Activated CD4-positive, alpha-beta T cell treated with anti-CD3 and anti-CD28 coated beads, Interleukin-2, Interleukin-6, amounts not matched to agents 100 ng/mL and 50 ng/mL, durations not matched to agents 16 hours and 8 hours (primary cell): Measurements from ENCODE around the gene APCDD1.
"Not testable (repeated sequence)": the region's sequence is repeated elsewhere in the genome, so short reads cannot be mapped to it uniquely, and the experiment has no call there.

Source experiments
- DNase-seq: peaks from one replicate; pipeline ENCODE4 v3.0.0-alpha.2; 2020

APCDD1 gene

DNA sequence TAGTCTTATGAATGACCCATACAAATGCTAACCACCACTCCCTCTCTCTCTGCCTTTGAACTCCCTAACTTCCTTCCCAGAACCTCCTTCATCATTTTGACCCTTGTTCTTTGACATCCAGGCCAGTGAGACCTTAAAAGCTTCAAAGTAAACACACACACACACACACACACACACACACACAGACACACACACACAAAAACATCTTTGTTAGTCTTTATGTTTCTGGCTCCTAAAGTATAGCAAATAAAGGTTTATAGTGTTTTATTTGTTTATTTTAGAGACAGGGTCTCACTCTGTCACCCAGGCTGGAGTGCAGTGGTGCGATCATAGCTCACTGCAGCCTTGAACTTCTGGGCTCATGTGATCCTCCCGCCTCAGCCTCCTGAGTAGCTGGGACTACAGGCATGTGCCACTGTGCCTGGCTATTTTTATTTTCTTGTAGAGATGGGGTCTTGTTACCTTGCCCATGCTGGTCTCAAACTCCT, 9.8 kb downstream of the APCDD1 start:
- DNase-seq, result not testable (repeated sequence)

- no peak for DNase-seq
These were observed 10.9 kb downstream of the APCDD1 start for GRCh38 chr18:10465174-10465939.

- DNase-seq, result no peak
These were observed 16.0 kb downstream of the APCDD1 start for GRCh38 chr18:10470429-10470828.

- DNase-seq, result no peak
These were observed 17.1 kb downstream of the APCDD1 start for GRCh38 chr18:10471574-10471973.

DNA sequence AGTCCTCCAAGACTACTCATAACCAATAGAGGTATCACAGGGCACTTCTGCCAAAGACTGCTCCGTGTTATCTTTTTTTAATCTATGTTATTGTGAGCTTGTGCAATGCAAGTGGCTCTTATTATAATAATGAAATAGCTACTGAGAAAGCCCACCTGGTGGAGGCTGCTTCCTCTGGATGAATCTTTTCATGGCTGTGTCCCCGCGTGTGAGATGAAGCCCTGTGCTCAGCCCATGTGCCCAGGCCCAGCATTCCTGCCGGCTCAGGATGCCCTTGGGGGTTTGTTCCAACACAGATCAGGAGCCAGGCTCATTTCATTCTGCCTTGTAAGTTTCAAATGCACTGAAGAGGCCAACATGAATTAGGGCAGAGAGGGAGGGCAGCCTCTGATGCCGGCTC, 18.7 kb downstream of the APCDD1 start:
- DNase-seq, result no peak

DNA sequence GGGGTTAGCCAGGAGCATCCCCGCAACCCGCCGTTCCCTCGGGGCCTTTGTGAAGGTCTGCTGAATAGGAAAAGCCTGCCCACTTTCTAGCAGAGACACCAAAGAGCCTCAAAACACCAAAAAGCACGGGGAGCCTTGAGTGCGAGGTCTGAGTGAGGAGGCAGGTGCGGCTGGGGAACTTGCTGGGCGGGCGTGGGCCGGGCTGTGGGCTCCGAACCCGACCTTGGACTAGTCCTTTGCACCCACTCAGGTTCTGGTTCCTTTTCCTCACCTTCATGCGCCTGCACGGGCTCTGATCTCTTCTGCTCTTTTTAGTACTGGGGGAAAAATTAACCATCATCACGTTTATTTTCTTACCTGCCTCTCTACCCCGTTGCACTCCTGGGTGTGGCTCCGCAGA, 19.9 kb downstream of the APCDD1 start:
- DNase-seq, result no peak

DNA sequence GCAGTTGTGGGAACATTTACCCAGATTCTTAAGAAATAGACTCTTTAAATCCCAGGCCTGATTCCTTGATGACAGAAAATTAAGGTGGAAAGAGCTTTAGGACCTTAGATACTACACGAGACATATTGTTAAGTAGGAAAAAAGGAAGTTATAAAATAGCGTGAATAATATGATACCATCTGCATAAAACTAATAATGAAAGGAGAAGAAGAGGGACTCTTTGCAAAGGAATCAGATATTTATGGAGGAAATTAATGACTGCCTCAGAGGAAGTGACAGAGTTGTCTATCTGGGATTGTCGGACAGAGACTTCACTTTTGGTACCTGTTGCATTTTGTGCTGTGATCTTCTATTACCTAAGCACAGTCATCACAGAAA, 20.8 kb downstream of the APCDD1 start:
- DNase-seq, result no peak

- DNase-seq, result no peak
These were observed 21.3 kb downstream of the APCDD1 start for GRCh38 chr18:10475654-10476291.

- no peak for DNase-seq
These were observed 21.9 kb downstream of the APCDD1 start for GRCh38 chr18:10476338-10476791.

DNA sequence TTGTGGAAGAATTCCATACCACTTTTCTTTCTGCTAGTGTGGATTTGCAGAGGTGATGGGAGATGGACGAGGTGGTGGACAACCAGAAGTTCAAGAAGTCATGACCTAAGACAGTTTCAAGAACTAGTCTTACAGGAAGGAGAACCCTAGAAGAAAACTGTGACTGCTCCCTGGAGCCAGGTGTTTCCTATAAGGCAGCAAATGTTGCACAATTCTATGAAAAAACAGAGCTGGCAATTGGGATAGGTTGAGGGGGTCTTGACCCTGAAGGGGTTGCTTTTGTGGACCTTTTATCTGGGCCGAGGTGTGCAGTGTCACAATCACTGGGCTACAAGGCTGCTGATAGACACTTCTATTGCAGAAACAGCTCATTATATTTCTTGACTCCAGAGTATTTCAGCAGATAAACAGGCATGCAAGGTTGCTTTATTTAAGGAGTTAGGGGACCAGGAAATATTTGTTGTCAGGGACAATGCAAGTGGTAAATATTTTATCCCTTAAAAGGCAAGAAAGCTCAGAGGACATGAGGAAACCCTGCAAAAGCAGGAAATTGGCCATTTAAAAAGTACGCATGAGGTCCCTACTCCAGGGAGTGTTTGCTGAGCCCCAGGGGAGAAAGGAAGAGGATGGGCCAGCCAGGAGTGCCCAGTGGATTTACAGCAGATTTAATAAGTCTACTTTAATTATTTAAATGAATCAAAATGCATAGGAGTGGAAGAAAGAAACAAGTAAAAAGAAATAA, 22.9 kb downstream of the APCDD1 start:
- no peak for DNase-seq

DNA sequence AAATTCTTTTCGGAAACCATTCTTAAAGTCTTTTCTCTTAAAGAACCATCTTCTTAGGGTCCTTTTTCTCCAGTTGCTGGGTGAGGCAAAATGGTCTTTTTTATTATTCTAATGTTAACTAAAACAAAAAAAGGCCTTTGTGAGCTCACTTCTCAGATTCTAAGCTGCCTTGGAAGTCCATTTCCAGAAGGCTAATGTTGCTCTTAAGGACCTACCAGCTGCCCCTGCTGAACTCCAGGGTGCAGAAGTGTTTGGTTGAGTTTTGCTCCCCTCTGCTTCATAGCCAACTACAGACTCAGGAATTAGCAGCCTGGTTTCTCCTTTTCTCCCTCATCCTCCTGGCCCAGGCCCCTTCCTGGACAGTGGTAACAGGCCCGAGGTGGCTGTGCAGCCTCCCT, 23.4 kb downstream of the APCDD1 start:
- DNase-seq, result no peak

GRCh38 chr18:10481831-10482230, 27.4 kb downstream of the APCDD1 start:
- DNase-seq, result no peak

DNA sequence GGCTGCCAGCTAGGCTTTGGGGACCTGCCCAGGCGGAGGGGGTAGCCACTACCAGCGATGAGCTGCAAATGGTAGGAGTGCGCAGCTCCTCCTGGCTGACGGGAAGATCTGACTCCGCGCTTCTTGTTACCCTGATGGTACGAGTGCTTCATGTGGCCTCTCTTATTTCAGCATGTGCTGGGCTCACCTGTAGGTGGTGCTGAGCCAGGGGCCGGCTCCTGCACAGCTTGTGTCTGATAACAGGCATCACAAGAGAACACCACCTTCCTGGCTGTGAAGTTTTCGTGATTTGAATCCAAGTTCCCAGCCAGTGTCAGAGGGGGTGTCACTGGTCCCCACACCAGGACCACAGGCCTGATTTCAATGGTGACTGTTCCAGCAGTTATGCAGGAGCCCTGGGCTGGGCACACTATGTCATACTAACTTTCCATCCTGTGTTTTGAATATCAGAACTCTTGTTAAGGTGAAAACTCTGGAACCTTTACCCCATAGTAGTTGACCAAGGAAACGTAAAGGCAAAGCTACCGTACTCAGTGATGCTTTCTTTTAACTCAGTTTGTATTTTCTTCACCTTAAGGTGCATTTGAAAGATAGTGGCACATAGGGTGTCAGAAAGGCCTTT, 28.0 kb downstream of the APCDD1 start:
- no peak for DNase-seq

GRCh38 chr18:10482985-10483949, 28.8 kb downstream of the APCDD1 start:
- DNase-seq, result no peak

DNA sequence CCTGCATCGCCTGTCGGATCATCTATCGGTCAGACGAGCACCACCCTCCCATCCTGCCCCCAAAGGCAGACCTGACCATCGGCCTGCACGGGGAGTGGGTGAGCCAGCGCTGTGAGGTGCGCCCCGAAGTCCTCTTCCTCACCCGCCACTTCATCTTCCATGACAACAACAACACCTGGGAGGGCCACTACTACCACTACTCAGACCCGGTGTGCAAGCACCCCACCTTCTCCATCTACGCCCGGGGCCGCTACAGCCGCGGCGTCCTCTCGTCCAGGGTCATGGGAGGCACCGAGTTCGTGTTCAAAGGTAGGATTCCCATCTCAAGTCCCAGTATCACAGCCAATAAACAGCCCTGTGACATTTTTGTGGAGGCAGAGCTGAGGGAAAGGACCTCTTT, 31.0 kb downstream of the APCDD1 start:
- no peak for DNase-seq

DNA sequence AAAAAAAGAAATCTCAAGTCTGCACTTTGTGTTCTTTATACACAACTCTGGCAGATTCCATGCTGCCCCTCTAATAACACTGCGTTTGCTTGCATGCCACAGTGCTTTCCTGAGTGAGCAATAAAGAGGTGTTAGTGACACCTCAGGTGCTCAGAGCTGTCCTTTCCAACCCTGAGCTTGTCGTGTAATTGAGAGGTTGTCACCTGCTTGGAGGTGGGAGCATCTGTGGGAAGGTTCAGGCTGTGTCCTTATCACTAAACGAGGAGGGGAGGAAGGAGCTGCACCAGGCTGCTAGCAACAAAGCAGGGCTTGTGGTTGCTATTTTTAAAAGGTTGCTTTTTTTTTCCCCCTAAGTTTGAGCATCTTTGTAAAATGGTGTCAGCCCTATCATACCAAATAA, 31.9 kb downstream of the APCDD1 start:
- DNase-seq, result no peak

DNA sequence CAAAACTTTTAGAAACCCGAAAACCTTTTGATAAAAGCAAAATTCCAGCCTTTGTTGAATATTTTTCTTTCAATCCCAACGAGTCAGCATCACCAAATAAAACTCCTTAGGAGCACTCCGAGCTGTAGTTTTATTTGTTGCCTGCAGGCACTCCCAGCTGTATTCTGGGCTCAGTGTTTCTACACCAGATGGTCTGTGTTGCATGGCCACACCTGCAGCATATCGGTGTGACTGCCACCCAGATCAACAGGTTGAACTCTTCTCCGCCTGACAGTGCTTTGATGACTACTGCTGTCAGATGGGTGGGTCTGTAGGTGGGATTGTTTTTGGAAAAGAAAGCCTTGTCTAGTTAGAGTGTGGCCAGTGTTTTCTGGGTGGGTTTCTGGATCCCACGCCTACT, 32.7 kb downstream of the APCDD1 start:
- DNase-seq, result no peak

GRCh38 chr18:10488017-10488416, 33.6 kb downstream of the APCDD1 start:
- no peak for DNase-seq

- DNase-seq, result peak; percentile 79
These were observed 36.1 kb downstream of the APCDD1 start for GRCh38 chr18:10490401-10491165.

- DNase-seq, result no peak
These were observed 41.5 kb downstream of the APCDD1 start for GRCh38 chr18:10495936-10496335.

- DNase-seq, result no peak
These were observed 42.8 kb downstream of the APCDD1 start for GRCh38 chr18:10497206-10497749.
